Breast epithelium (tissue), 3 donors: Measurements from ENCODE around the gene DYRK1B.

Experiments
- CTCF ChIP-seq, 3 donors: fragments of 450-650 bp; IDR thresholded peaks; one replicate each; pipeline ENCODE4 v1.5.1; 2016 to 2017; ENCODE audit warnings: antibody characterized with exemption in 3 of 3, mild to moderate bottlenecking in 3 of 3, moderate library complexity in 3 of 3
- POLR2AphosphoS5 ChIP-seq, 3 donors: sonication (generic); formaldehyde crosslinking; IDR thresholded peaks; one replicate each; pipeline ENCODE4 v1.6.1; 2017; ENCODE audit warnings: antibody characterized with exemption in 3 of 3

DNA sequence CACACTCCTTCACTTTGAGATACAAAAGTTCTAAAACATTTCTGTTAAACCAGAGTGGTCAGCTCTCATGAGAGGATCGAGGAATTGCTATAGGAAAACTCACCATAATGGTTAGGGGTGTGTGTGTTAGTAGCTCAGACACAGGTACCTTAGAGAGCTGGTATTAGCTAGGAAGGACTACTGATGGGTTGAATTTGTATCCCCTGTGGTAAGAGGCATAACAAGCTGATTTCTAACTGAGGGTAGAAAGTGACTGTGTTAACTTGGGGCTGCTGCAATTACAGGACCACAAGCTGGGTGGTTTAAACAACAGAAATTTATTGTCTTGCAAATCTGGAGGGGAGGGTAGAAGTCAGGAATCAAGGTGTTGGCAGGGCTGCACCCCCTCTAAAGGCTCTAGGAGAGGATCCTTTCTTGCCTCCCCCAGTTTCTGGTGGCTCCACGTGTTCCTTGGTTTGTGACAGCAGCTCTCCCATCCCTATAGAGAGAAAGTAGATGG is 37.9 kb downstream of the DYRK1B start:
- TF ChIP-seq CTCF (IDR thresholded peaks at IDR 0.05) (no peak), POLR2AphosphoS5 (IDR thresholded peaks at IDR 0.05) (no peak)
